ENCODE results near the gene BROX.
A peak's percentile ranks its signal among the peaks of the same experiment; 100 is the strongest.

Gene BROX

GRCh38 chr1:222768592-222768991 lies 56.2 kb downstream of the BROX start:
- Histone ChIP-seq H3K9me3 (ENCODE audit: insufficient read depth, low read length, severe bottlenecking) (peaks cover 6% of the 10 kb centered on the region), H2AFZ (ENCODE audit: low read depth, low read length) (no peak overlapping the region), H3K27ac (ENCODE audit: low read length) (no peak overlapping the region), H3K4me3 (ENCODE audit: low read depth in 1 of 2, low read length in 2 of 2) (no peak overlapping the region), H3K9ac (ENCODE audit: low read depth, low read length) (no peak overlapping the region), H3K36me3 (ENCODE audit: insufficient read depth, low read length) (no peaks in the 10 kb centered on the region), H3K4me2 (ENCODE audit: insufficient read depth, low read length) (no peak overlapping the region), H3K4me1 (ENCODE audit: insufficient read depth, low read length) (peaks cover 47% of the 10 kb centered on the region), H4K20me1 (ENCODE audit: insufficient read depth, low read length) (no peaks in the 10 kb centered on the region), H3K27me3 (ENCODE audit: insufficient read depth, low read length, poor library complexity) (no peaks in the 10 kb centered on the region), H3K79me2 (ENCODE audit: insufficient read depth, low read length) (no peaks in the 10 kb centered on the region)
- DNase-seq, result no peak
- TF ChIP-seq CTCF (IDR thresholded peaks at IDR 0.05; ENCODE audit: borderline replicate concordance, extremely low read depth, low read length, poor library complexity, severe bottlenecking) (no peak), EZH2 (IDR thresholded peaks at IDR 0.05; ENCODE audit: borderline replicate concordance, low read depth, low read length, severe bottlenecking) (no peak)
- ATAC-seq (ENCODE audit: insufficient read depth, low read depth), result no peak

- DNase-seq (no peak), ATAC-seq (ENCODE audit: insufficient read depth, low read depth) (no peak)
- no peak overlapping the region for H3K4me2 ChIP-seq (ENCODE audit: insufficient read depth, low read length)
- no peaks in the 10 kb centered on the region for H3K36me3 ChIP-seq (ENCODE audit: insufficient read depth, low read length)
- H4K20me1 ChIP-seq (ENCODE audit: insufficient read depth, low read length), result no peaks in the 10 kb centered on the region
- no peak overlapping the region for H2AFZ ChIP-seq (ENCODE audit: low read depth, low read length)
- no peak overlapping the region for H3K4me3 ChIP-seq (ENCODE audit: low read depth in 1 of 2, low read length in 2 of 2)
- H3K27ac ChIP-seq (ENCODE audit: low read length), result no peak overlapping the region
- no peaks in the 10 kb centered on the region for H3K27me3 ChIP-seq (ENCODE audit: insufficient read depth, low read length, poor library complexity)
- no peak overlapping the region for H3K9ac ChIP-seq (ENCODE audit: low read depth, low read length)
- no peaks in the 10 kb centered on the region for H3K79me2 ChIP-seq (ENCODE audit: insufficient read depth, low read length)
- peaks cover 6% of the 10 kb centered on the region for H3K9me3 ChIP-seq (ENCODE audit: insufficient read depth, low read length, severe bottlenecking)
- TF ChIP-seq CTCF (IDR thresholded peaks at IDR 0.05; ENCODE audit: borderline replicate concordance, extremely low read depth, low read length, poor library complexity, severe bottlenecking) (peak; percentile 49), EZH2 (IDR thresholded peaks at IDR 0.05; ENCODE audit: borderline replicate concordance, low read depth, low read length, severe bottlenecking) (no peak)
- H3K4me1 ChIP-seq (ENCODE audit: insufficient read depth, low read length), result peaks cover 53% of the 10 kb centered on the region
These were observed 56.8 kb downstream of the BROX start for GRCh38 chr1:222769181-222769580.

- no peaks in the 10 kb centered on the region for H3K27me3 ChIP-seq (ENCODE audit: insufficient read depth, low read length, poor library complexity)
- TF ChIP-seq CTCF (IDR thresholded peaks at IDR 0.05; ENCODE audit: borderline replicate concordance, extremely low read depth, low read length, poor library complexity, severe bottlenecking), result no peak
- no peak for TF ChIP-seq EZH2 (IDR thresholded peaks at IDR 0.05; ENCODE audit: borderline replicate concordance, low read depth, low read length, severe bottlenecking)
- H3K36me3 ChIP-seq (ENCODE audit: insufficient read depth, low read length), result no peaks in the 10 kb centered on the region
- no peak overlapping the region for H2AFZ ChIP-seq (ENCODE audit: low read depth, low read length)
- ATAC-seq (ENCODE audit: insufficient read depth, low read depth) (no peak), DNase-seq (no peak)
- no peaks in the 10 kb centered on the region for H4K20me1 ChIP-seq (ENCODE audit: insufficient read depth, low read length)
- no peak overlapping the region for H3K4me3 ChIP-seq (ENCODE audit: low read depth in 1 of 2, low read length in 2 of 2)
- H3K4me2 ChIP-seq (ENCODE audit: insufficient read depth, low read length), result no peak overlapping the region
- H3K4me1 ChIP-seq (ENCODE audit: insufficient read depth, low read length), result peaks cover 53% of the 10 kb centered on the region
- no peak overlapping the region for H3K9ac ChIP-seq (ENCODE audit: low read depth, low read length)
- peaks cover 6% of the 10 kb centered on the region for H3K9me3 ChIP-seq (ENCODE audit: insufficient read depth, low read length, severe bottlenecking)
- no peak overlapping the region for H3K27ac ChIP-seq (ENCODE audit: low read length)
- H3K79me2 ChIP-seq (ENCODE audit: insufficient read depth, low read length), result no peaks in the 10 kb centered on the region
These were observed 57.7 kb downstream of the BROX start for GRCh38 chr1:222769971-222770620.

Data from DND-41 (cell line).